Endodermal cell (in vitro differentiated cells): ENCODE results near the gene LRRC2. TPM values are rescaled to one million over a fixed set of nuclear protein-coding genes. Genes with fewer than 3 reads are reported as not detected.

Experiments used
- DNase-seq: peaks from one replicate; pipeline ENCODE4 v3.0.0-alpha.2; 2017
- H3K27ac ChIP-seq: 2 replicates; pipeline ENCODE4 v1.5.1; 2013; ENCODE audit warnings: mild to moderate bottlenecking, low read depth, low read length, moderate library complexity
- H3K27me3 ChIP-seq: 2 replicates; pipeline ENCODE4 v1.6.1; 2013; ENCODE audit warnings: mild to moderate bottlenecking, low read length, moderate library complexity; ENCODE audit not compliant: insufficient read depth, control insufficient read depth, poor library complexity, severe bottlenecking
- H3K36me3 ChIP-seq: 2 replicates; pipeline ENCODE4 v1.7.0; 2013; ENCODE audit warnings: mild to moderate bottlenecking, low read length, moderate library complexity; ENCODE audit not compliant: control insufficient read depth, insufficient read depth
- H3K4me1 ChIP-seq: one replicate; pipeline ENCODE4 v1.7.0; 2013; ENCODE audit warnings: low read length; ENCODE audit not compliant: control insufficient read depth, insufficient read depth
- H3K4me3 ChIP-seq: 2 replicates; pipeline ENCODE4 v1.5.1; 2013; ENCODE audit warnings: mild to moderate bottlenecking, low read length, moderate library complexity
- H3K9ac ChIP-seq: 2 replicates; pipeline ENCODE4 v1.6.1; 2013; ENCODE audit warnings: mild to moderate bottlenecking, low read length, moderate library complexity; ENCODE audit not compliant: poor library complexity, severe bottlenecking; ENCODE audit errors: extremely low read depth
- H3K9me3 ChIP-seq: 2 replicates; pipeline ENCODE4 v1.6.1; 2013; ENCODE audit warnings: mild to moderate bottlenecking, low read length, moderate library complexity; ENCODE audit not compliant: control insufficient read depth
- H3K27ac Mint-ChIP-seq: 2 replicates; pipeline ENCODE4 v1.8.0; 2020; ENCODE audit warnings: mixed read lengths
- H3K27me3 Mint-ChIP-seq: 2 replicates; pipeline ENCODE4 v1.8.0; 2021; ENCODE audit warnings: mild to moderate bottlenecking, mixed read lengths; ENCODE audit not compliant: insufficient read depth
- H3K36me3 Mint-ChIP-seq: 2 replicates; pipeline ENCODE4 v1.8.0; 2020; ENCODE audit warnings: low read depth, mixed read lengths
- H3K4me1 Mint-ChIP-seq: 2 replicates; pipeline ENCODE4 v1.8.0; 2020; ENCODE audit warnings: mixed read lengths
- H3K4me3 Mint-ChIP-seq: 2 replicates; pipeline ENCODE4 v1.8.0; 2020; ENCODE audit warnings: mild to moderate bottlenecking, moderate library complexity, mixed read lengths
- H3K9me3 Mint-ChIP-seq: 2 replicates; pipeline ENCODE4 v1.8.0; 2020; ENCODE audit warnings: mild to moderate bottlenecking, mixed read lengths
- WGBS, 2 experiments: methylation state at CpG; one replicate each; pipeline versions ENCODE4 v1.1.5 to v1.1.7; 2013; ENCODE audit warnings: missing lambda C conversion rate in 2 of 2, mixed read lengths in 1 of 2; ENCODE audit not compliant: insufficient coverage in 1 of 2, insufficient read length in 1 of 2; 5-methylcytosine and 5-hydroxymethylcytosine counted together
- total RNA-seq, 2 donors: library from RNA; stranded (reverse); fragmentation: NEBNext Ultra II Directional in 1 of 2; extraction: Animal tissue kit (Norgen Biotek cat#: 25700) in 1 of 2; gene quantifications; 2 replicates in 1 of 2; 3 replicates in 1 of 2; pipeline ENCODE4 v1.2.1, GENCODE V29; 2021
- TF ChIP-seq, protein P1 (sequence below): fragments of 200-600 bp; sonication (generic); conservative IDR thresholded peaks from 2 replicates; pipeline ENCODE4 v1.5.0; 2021; ENCODE audit warnings: antibody characterized with exemption, mild to moderate bottlenecking

The LRRC2 gene
- total RNA-seq, 2 donors from 2014 or later = 8.9 to 10.2 TPM

DNA sequence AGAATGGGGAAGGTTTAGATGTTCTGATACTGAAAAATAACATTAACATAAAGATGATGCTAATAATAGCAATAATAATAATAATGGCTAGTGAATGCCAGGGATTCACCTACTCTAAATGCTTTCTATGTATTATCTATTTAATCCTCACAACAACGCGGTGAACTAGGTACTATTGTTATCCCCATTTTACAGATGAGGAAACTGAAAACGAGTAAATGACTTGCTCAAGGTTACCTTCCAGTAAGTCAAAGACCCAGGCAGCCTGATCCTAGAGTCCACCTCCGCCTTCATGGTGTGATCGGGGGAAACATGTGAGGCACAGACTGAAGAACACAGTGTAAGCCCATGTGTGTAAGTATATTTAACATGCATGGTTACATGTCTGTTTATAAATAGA, 30.4 kb downstream of the LRRC2 start:
- no peaks in the 10 kb centered on the region for H3K27me3 Mint-ChIP-seq
- H3K4me1 Mint-ChIP-seq = peaks cover 6% of the 10 kb centered on the region
- DNase-seq = no peak
- WGBS, 2 experiments = 93 to 94% methylated on average over 5 of the region's 5 CpGs
- Histone ChIP-seq H3K4me1 (no peaks in the 10 kb centered on the region), H3K27ac (no peak overlapping the region), H3K27me3 (no peaks in the 10 kb centered on the region), H3K9me3 (no peaks in the 10 kb centered on the region), H3K36me3 (peaks cover 77% of the 10 kb centered on the region), H3K4me3 (no peak overlapping the region), H3K9ac (no peak overlapping the region)
- no peak overlapping the region for H3K27ac Mint-ChIP-seq
- TF ChIP-seq, protein P1, sequence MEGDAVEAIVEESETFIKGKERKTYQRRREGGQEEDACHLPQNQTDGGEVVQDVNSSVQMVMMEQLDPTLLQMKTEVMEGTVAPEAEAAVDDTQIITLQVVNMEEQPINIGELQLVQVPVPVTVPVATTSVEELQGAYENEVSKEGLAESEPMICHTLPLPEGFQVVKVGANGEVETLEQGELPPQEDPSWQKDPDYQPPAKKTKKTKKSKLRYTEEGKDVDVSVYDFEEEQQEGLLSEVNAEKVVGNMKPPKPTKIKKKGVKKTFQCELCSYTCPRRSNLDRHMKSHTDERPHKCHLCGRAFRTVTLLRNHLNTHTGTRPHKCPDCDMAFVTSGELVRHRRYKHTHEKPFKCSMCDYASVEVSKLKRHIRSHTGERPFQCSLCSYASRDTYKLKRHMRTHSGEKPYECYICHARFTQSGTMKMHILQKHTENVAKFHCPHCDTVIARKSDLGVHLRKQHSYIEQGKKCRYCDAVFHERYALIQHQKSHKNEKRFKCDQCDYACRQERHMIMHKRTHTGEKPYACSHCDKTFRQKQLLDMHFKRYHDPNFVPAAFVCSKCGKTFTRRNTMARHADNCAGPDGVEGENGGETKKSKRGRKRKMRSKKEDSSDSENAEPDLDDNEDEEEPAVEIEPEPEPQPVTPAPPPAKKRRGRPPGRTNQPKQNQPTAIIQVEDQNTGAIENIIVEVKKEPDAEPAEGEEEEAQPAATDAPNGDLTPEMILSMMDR = no peak
- H3K4me3 Mint-ChIP-seq = no peak overlapping the region
- peaks cover 2% of the 10 kb centered on the region for H3K9me3 Mint-ChIP-seq
- peaks cover 70% of the 10 kb centered on the region for H3K36me3 Mint-ChIP-seq

DNA sequence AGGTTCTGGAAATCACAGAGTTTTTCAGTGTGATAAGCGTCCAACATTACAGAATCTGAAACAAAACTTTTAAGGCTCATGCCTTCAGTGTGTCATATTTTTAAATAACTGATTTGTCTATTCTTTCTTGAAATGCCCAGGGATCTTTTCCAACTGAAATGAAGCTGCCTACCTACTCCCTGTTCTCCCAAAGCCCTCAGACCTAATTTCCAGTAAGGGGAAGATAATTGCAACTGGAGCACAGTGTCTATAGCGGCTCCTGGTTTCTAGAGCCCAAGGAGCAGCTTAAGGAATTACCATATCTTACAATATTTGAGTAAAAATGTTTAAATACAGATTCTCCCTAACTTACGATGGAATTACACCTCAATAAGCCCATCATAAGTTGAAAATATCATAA, 33.0 kb downstream of the LRRC2 start:
- Histone ChIP-seq H3K9me3 (no peaks in the 10 kb centered on the region), H3K4me1 (no peaks in the 10 kb centered on the region), H3K9ac (no peak overlapping the region), H3K36me3 (peaks cover 54% of the 10 kb centered on the region), H3K27ac (no peak overlapping the region), H3K4me3 (no peak overlapping the region), H3K27me3 (no peaks in the 10 kb centered on the region)
- H3K9me3 Mint-ChIP-seq = peaks cover 2% of the 10 kb centered on the region
- no peaks in the 10 kb centered on the region for H3K4me1 Mint-ChIP-seq
- TF ChIP-seq, protein P1 = no peak
- H3K27ac Mint-ChIP-seq = no peak overlapping the region
- 100% methylated on average over 3 of the region's 3 CpGs; no CpG with 5 or more reads in 1 of the 2 experiments for WGBS, 2 experiments
- no peaks in the 10 kb centered on the region for H3K27me3 Mint-ChIP-seq
- H3K36me3 Mint-ChIP-seq = peaks cover 72% of the 10 kb centered on the region
- no peak for DNase-seq
- H3K4me3 Mint-ChIP-seq = no peak overlapping the region

DNA sequence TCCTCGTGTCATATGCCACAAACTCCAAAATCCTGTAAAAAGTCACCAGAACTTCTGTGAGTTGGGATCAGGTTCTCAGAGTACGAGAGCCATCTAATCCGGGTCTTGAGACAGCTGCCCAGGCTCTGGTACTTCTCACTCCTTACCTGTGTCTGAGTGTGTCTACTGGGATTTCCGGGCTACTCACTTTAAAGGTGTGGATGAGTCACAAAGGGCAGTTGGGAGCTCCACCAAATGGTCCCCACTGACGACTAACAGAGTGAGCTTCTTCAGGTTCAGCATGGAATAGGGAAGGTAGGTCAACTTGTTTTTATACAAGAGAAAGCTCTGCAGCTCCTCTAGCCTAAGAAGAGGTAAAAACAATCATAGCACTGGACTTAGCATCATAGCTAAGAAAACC, 38.9 kb downstream of the LRRC2 start:
- no peaks in the 10 kb centered on the region for H3K9me3 ChIP-seq
- no peak overlapping the region for H3K4me3 ChIP-seq
- H3K27ac Mint-ChIP-seq = no peak overlapping the region
- no peaks in the 10 kb centered on the region for H3K27me3 Mint-ChIP-seq
- H3K36me3 ChIP-seq = peaks cover 28% of the 10 kb centered on the region
- DNase-seq = no peak
- no peaks in the 10 kb centered on the region for H3K27me3 ChIP-seq
- H3K9me3 Mint-ChIP-seq = no peaks in the 10 kb centered on the region
- peaks cover 51% of the 10 kb centered on the region for H3K36me3 Mint-ChIP-seq
- H3K4me3 Mint-ChIP-seq = no peak overlapping the region
- H3K27ac ChIP-seq = no peak overlapping the region
- H3K9ac ChIP-seq = no peak overlapping the region
- 90 to 100% methylated on average over 2 to 5 of the region's 5 CpGs for WGBS, 2 experiments
- no peaks in the 10 kb centered on the region for H3K4me1 Mint-ChIP-seq
- no peaks in the 10 kb centered on the region for H3K4me1 ChIP-seq
- TF ChIP-seq, protein P1 = no peak
